ENCODE measurements around the gene IL1F10.

DNA sequence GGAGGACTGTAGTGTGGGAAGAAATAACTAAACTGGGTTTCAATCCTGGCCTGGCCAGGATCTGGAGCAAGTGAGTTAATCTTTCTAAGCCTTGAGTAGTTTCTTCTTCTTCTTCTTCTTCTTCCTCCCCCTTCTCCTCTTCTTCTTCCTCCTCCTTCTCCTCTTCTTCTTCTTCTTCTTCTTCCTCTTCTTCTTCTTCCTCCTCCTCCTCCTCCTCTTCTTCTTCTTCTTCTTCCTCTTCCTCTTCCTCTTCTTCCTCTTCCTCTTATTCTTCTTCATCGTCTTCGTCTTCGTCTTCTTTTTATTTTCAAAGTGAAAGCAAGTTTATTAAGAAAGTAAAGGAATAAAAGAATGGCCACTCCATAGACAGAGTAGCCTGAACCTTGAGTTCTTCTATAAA, 53.1 kb downstream of the IL1F10 start:
- TF ChIP-seq, protein P1, sequence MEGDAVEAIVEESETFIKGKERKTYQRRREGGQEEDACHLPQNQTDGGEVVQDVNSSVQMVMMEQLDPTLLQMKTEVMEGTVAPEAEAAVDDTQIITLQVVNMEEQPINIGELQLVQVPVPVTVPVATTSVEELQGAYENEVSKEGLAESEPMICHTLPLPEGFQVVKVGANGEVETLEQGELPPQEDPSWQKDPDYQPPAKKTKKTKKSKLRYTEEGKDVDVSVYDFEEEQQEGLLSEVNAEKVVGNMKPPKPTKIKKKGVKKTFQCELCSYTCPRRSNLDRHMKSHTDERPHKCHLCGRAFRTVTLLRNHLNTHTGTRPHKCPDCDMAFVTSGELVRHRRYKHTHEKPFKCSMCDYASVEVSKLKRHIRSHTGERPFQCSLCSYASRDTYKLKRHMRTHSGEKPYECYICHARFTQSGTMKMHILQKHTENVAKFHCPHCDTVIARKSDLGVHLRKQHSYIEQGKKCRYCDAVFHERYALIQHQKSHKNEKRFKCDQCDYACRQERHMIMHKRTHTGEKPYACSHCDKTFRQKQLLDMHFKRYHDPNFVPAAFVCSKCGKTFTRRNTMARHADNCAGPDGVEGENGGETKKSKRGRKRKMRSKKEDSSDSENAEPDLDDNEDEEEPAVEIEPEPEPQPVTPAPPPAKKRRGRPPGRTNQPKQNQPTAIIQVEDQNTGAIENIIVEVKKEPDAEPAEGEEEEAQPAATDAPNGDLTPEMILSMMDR (IDR thresholded peaks at IDR 0.05; ENCODE audit: insufficient read depth, low read depth, low read length): no peak
- no peak for TF ChIP-seq EZH2 (IDR thresholded peaks at IDR 0.05; ENCODE audit: insufficient read depth, low read length)
